Astrocyte of the cerebellum (primary cell): ENCODE results near the gene DNMT3B.
"Not testable (repeated sequence)": the region's sequence is repeated elsewhere in the genome, so short reads cannot be mapped to it uniquely, and the experiment has no call there.

Experiments used
- DNase-seq: peaks from one replicate; pipeline ENCODE4 v3.0.0-alpha.2; 2011; ENCODE audit warnings: low read depth
- H3K4me3 ChIP-seq: 2 replicates; pipeline ENCODE4 v1.5.1; 2011; ENCODE audit warnings: mild to moderate bottlenecking, low read depth, low read length, moderate library complexity
- in situ Hi-C: cut with HindIII; loops from 2 replicates; pipeline ENCODE4 v1.10.0; 2017; ENCODE audit warnings: low sequenced_read_pairs
- TF ChIP-seq, protein P1 (sequence below): IDR thresholded peaks from 2 replicates; pipeline ENCODE4 v1.5.1; 2012; ENCODE audit warnings: low read length, low read depth, moderate library complexity, mild to moderate bottlenecking; ENCODE audit errors: missing control alignments

Gene DNMT3B

GRCh38 chr20:32790751-32791057 lies 28.5 kb downstream of the DNMT3B start:
- in situ Hi-C loops = no loop called here

DNA sequence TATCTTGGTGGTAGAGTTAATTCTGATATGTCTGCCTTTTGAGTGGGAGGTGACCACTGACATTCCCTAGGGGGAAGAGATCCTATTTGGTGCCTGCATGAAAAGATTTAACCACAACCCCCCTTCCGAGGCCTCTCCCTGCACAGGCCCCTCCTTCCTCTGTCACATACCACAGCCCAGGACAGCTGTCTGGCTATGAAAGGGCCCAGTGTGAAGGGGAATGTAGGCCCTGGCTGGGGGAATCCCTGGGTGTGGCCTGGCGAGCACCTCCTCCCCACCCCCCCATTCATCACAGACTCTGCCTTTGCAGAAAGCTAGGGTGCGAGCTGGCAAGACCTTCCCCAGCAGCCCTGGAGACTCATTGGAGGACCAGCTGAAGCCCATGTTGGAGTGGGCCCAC lies 30.1 kb downstream of the DNMT3B start:
- DNase-seq = no peak
- H3K4me3 ChIP-seq = no peak overlapping the region
- in situ Hi-C loops = no loop called here
- TF ChIP-seq, protein P1, sequence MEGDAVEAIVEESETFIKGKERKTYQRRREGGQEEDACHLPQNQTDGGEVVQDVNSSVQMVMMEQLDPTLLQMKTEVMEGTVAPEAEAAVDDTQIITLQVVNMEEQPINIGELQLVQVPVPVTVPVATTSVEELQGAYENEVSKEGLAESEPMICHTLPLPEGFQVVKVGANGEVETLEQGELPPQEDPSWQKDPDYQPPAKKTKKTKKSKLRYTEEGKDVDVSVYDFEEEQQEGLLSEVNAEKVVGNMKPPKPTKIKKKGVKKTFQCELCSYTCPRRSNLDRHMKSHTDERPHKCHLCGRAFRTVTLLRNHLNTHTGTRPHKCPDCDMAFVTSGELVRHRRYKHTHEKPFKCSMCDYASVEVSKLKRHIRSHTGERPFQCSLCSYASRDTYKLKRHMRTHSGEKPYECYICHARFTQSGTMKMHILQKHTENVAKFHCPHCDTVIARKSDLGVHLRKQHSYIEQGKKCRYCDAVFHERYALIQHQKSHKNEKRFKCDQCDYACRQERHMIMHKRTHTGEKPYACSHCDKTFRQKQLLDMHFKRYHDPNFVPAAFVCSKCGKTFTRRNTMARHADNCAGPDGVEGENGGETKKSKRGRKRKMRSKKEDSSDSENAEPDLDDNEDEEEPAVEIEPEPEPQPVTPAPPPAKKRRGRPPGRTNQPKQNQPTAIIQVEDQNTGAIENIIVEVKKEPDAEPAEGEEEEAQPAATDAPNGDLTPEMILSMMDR = no peak

More at GRCh38 chr20:32790751-32791057, 28.5 kb downstream of the DNMT3B start:
- TF ChIP-seq, protein P1 = no peak
- DNase-seq = no peak
- H3K4me3 ChIP-seq = no peak overlapping the region

- TF ChIP-seq, protein P1 = no peak
- DNase-seq = no peak
- no peak overlapping the region for H3K4me3 ChIP-seq
- in situ Hi-C loops = no loop called here
Measured at GRCh38 chr20:32792731-32793458, 30.7 kb downstream of the DNMT3B start.

GRCh38 chr20:32796383-32796948 lies 34.3 kb downstream of the DNMT3B start:
- no peak for DNase-seq
- TF ChIP-seq, protein P1 = no peak
- in situ Hi-C loops = loop anchor here (5.0 kb wide), 1 partner anchor 106 kb away; no protein-coding TSS in a partner anchor
- no peak overlapping the region for H3K4me3 ChIP-seq

DNA sequence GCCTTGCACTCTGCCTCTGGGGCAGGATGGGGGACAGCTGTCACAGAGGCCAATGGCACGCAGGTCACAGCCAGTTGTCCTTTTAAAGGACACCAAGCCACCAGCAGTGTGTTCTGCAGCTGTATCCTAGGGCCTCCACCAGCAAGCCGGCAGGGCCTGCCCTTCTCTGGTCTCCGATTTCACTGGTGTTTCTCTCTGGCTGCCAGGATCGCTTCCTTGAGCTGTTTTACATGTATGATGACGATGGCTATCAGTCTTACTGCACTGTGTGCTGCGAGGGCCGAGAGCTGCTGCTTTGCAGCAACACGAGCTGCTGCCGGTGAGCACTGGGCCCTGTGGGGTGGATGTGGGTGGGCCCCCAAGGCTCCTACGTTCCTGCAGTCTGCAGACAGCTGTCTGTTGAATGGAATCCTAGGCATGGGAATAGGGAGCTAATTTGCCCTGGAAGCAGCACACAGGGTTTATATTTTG lies 34.8 kb downstream of the DNMT3B start:
- in situ Hi-C loops = loop anchor here (5.0 kb wide), 1 partner anchor 105 kb away; no protein-coding TSS in a partner anchor
- H3K4me3 ChIP-seq = no peak overlapping the region
- DNase-seq = no peak
- TF ChIP-seq, protein P1 = no peak

- not testable (repeated sequence) for DNase-seq
- in situ Hi-C loops = loop anchor here (5.0 kb wide), 1 partner anchor 105 kb away; no protein-coding TSS in a partner anchor
Measured at GRCh38 chr20:32797571-32797970, 35.4 kb downstream of the DNMT3B start.

More at GRCh38 chr20:32797571-32797970, 35.4 kb downstream of the DNMT3B start:
- H3K4me3 ChIP-seq = not testable (repeated sequence)
